Measurements from ENCODE around the gene CIZ1. TPM values are rescaled to one million over a fixed set of nuclear protein-coding genes. Genes with fewer than 3 reads are reported as not detected.
A peak's percentile ranks its signal among the peaks of the same experiment; 100 is the strongest.

Gene CIZ1
- total RNA-seq, 1 experiment from 2014 or later, result 62.7 TPM

GRCh38 chr9:128120741-128121465 lies 70.5 kb downstream of the CIZ1 start:
- no peak overlapping the region for H3K4me3 ChIP-seq (ENCODE audit: low read length)
- H3K9ac ChIP-seq (ENCODE audit: low read length), result no peak overlapping the region
- H3K9me3 ChIP-seq (ENCODE audit: low read length), result no peaks in the 10 kb centered on the region
- H2AFZ ChIP-seq (ENCODE audit: low read length), result no peak overlapping the region
- no peaks in the 10 kb centered on the region for H3K9me2 ChIP-seq (replicated peaks; ENCODE audit: insufficient read depth, low read length)
- no peak overlapping the region for H3K27ac ChIP-seq (ENCODE audit: low read length)
- peaks cover 11% of the 10 kb centered on the region for H3K4me1 ChIP-seq (ENCODE audit: low read length)
- H3K27me3 ChIP-seq (ENCODE audit: low read length), result no peaks in the 10 kb centered on the region
- H4K20me1 ChIP-seq (ENCODE audit: insufficient read depth, low read depth, low read length), result no peaks in the 10 kb centered on the region; the same call in 1 of the 2 replicates
- H3K79me2 ChIP-seq (ENCODE audit: low read length), result peaks cover 15% of the 10 kb centered on the region
- no peak overlapping the region for H3K4me2 ChIP-seq (ENCODE audit: low read depth, low read length, poor library complexity, severe bottlenecking)
- no peak for DNase-seq
- H3K36me3 ChIP-seq (ENCODE audit: insufficient read depth, low read length), result peaks cover 6% of the 10 kb centered on the region; the same call in 1 of the 2 replicates

DNA sequence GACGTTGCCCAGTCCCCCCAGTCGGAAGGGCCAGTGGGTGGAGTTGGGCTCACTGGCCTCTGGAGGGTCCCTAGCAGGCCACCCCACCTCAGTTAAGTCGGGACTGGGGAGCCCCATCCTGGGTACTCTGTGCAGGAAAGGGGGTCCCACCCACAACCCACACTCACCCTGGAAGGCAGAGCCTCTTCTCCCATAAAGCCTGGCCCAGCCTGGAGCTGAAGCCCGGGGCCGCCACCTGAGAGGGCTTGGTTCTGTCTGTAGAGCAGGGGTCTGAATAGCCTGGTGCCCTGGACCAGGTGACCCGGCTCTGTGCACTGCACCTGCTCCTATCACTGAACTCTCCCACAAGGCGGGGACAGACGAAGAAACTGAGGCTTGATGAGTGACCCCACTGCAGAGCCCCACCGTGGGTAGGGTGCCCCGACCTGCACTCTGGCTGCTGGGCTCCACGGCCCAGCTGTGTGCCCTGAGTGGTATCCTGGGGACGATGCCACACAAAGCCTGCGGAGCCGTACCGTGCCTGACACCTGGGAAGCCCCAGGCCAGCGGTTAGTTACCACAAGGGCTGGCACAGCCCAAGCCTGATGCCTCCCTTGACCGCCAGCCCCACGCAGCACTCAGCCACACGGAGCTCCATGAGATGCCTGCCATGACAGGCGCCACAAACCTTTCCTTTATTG lies 71.2 kb downstream of the CIZ1 start:
- peak; percentile 40 for DNase-seq
- H4K20me1 ChIP-seq (ENCODE audit: insufficient read depth, low read depth, low read length), result no peaks in the 10 kb centered on the region; the same call in 1 of the 2 replicates

GRCh38 chr9:128118971-128119665 lies 72.3 kb downstream of the CIZ1 start:
- H3K4me3 ChIP-seq (ENCODE audit: low read length), result no peak overlapping the region
- H4K20me1 ChIP-seq (ENCODE audit: insufficient read depth, low read depth, low read length), result no peaks in the 10 kb centered on the region
- H3K27me3 ChIP-seq (ENCODE audit: low read length), result no peaks in the 10 kb centered on the region
- H3K79me2 ChIP-seq (ENCODE audit: low read length), result no peaks in the 10 kb centered on the region
- no peak overlapping the region for H3K27ac ChIP-seq (ENCODE audit: low read length)
- no peaks in the 10 kb centered on the region for H3K9me2 ChIP-seq (replicated peaks; ENCODE audit: insufficient read depth, low read length)
- H2AFZ ChIP-seq (ENCODE audit: low read length), result no peak overlapping the region
- H3K4me2 ChIP-seq (ENCODE audit: low read depth, low read length, poor library complexity, severe bottlenecking), result no peak overlapping the region
- no peaks in the 10 kb centered on the region for H3K9me3 ChIP-seq (ENCODE audit: low read length)
- H3K4me1 ChIP-seq (ENCODE audit: low read length), result 0 out of 2 replicates have a peak, but pooled peaks cover 2% of the 10 kb centered on the region
- peak; percentile 49 for DNase-seq
- no peak overlapping the region for H3K9ac ChIP-seq (ENCODE audit: low read length)
- peaks cover 8% of the 10 kb centered on the region; the same call in 1 of the 2 replicates for H3K36me3 ChIP-seq (ENCODE audit: insufficient read depth, low read length)

More for the DNA sequence above, 71.2 kb downstream of the CIZ1 start:
- Histone ChIP-seq H3K27me3 (ENCODE audit: low read length) (no peaks in the 10 kb centered on the region), H3K9ac (ENCODE audit: low read length) (no peak overlapping the region), H3K9me2 (replicated peaks; ENCODE audit: insufficient read depth, low read length) (no peaks in the 10 kb centered on the region), H3K9me3 (ENCODE audit: low read length) (no peaks in the 10 kb centered on the region), H3K27ac (ENCODE audit: low read length) (no peak overlapping the region), H3K36me3 (ENCODE audit: insufficient read depth, low read length) (peaks cover 8% of the 10 kb centered on the region; the same call in 1 of the 2 replicates), H2AFZ (ENCODE audit: low read length) (no peak overlapping the region), H3K4me2 (ENCODE audit: low read depth, low read length, poor library complexity, severe bottlenecking) (no peak overlapping the region), H3K4me3 (ENCODE audit: low read length) (no peak overlapping the region), H3K4me1 (ENCODE audit: low read length) (peaks cover 4% of the 10 kb centered on the region), H3K79me2 (ENCODE audit: low read length) (peaks cover 8% of the 10 kb centered on the region)

GRCh38 chr9:128118472-128118857 lies 72.9 kb downstream of the CIZ1 start:
- Histone ChIP-seq H3K9me2 (replicated peaks; ENCODE audit: insufficient read depth, low read length) (no peaks in the 10 kb centered on the region), H4K20me1 (ENCODE audit: insufficient read depth, low read depth, low read length) (no peaks in the 10 kb centered on the region), H3K36me3 (ENCODE audit: insufficient read depth, low read length) (peaks cover 10% of the 10 kb centered on the region), H3K9me3 (ENCODE audit: low read length) (no peaks in the 10 kb centered on the region), H3K27ac (ENCODE audit: low read length) (no peak overlapping the region), H3K79me2 (ENCODE audit: low read length) (no peaks in the 10 kb centered on the region), H3K4me2 (ENCODE audit: low read depth, low read length, poor library complexity, severe bottlenecking) (no peak overlapping the region), H3K27me3 (ENCODE audit: low read length) (no peaks in the 10 kb centered on the region), H2AFZ (ENCODE audit: low read length) (no peak overlapping the region), H3K9ac (ENCODE audit: low read length) (no peak overlapping the region), H3K4me3 (ENCODE audit: low read length) (no peak overlapping the region), H3K4me1 (ENCODE audit: low read length) (0 out of 2 replicates have a peak, but pooled peaks cover 2% of the 10 kb centered on the region)
- DNase-seq, result no peak

DNA sequence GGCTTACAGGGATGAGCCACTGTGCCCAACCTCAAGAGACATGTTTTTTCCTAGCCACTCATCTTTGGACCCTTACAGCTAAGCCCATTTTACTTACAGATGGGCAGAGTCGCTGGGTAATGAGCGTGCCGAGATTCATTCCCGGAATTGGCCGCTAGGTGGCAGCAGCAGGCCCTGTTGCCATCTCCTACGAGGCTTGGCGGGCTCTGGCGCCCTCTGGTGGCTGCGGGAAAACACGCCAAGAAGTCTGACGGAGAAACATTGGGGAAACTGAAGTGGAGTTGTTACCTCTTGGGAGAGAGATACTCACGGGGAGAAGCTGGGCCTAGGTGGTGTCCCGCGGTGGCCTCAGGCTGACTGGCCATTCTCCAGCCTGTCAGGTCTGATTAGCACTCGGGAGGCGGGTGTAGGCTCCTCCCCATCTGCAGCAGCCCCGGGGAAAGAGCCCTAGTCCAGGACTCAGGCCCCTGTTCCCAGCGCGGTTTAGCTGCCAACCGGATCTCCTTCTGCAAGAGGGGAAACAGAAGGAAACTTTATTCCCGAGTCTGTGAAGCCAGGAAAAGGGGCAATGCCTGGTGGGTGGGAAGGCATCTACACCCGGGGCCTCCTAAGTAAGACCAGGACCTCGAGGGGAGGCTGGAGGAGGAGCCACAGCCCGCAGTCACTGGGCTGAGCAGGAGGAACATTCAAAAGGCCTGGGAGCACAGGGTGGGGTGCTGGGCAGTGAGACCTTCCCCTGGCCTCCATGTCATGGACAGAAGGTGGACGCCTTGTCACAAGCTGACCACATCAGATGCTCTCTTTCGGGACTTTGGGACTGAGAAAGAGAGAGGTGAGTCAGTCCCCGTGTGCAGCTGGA lies 73.5 kb downstream of the CIZ1 start:
- Histone ChIP-seq H3K9me3 (ENCODE audit: low read length) (no peaks in the 10 kb centered on the region), H3K9me2 (replicated peaks; ENCODE audit: insufficient read depth, low read length) (no peaks in the 10 kb centered on the region), H3K27me3 (ENCODE audit: low read length) (no peaks in the 10 kb centered on the region), H3K4me2 (ENCODE audit: low read depth, low read length, poor library complexity, severe bottlenecking) (no peak overlapping the region), H3K79me2 (ENCODE audit: low read length) (no peaks in the 10 kb centered on the region), H3K27ac (ENCODE audit: low read length) (no peak overlapping the region), H3K9ac (ENCODE audit: low read length) (no peak overlapping the region), H2AFZ (ENCODE audit: low read length) (no peak overlapping the region), H3K4me1 (ENCODE audit: low read length) (0 out of 2 replicates have a peak, but pooled peaks cover 2% of the 10 kb centered on the region), H4K20me1 (ENCODE audit: insufficient read depth, low read depth, low read length) (no peaks in the 10 kb centered on the region), H3K4me3 (ENCODE audit: low read length) (no peak overlapping the region), H3K36me3 (ENCODE audit: insufficient read depth, low read length) (peaks cover 13% of the 10 kb centered on the region)
- peak; percentile 98 for DNase-seq

DNA sequence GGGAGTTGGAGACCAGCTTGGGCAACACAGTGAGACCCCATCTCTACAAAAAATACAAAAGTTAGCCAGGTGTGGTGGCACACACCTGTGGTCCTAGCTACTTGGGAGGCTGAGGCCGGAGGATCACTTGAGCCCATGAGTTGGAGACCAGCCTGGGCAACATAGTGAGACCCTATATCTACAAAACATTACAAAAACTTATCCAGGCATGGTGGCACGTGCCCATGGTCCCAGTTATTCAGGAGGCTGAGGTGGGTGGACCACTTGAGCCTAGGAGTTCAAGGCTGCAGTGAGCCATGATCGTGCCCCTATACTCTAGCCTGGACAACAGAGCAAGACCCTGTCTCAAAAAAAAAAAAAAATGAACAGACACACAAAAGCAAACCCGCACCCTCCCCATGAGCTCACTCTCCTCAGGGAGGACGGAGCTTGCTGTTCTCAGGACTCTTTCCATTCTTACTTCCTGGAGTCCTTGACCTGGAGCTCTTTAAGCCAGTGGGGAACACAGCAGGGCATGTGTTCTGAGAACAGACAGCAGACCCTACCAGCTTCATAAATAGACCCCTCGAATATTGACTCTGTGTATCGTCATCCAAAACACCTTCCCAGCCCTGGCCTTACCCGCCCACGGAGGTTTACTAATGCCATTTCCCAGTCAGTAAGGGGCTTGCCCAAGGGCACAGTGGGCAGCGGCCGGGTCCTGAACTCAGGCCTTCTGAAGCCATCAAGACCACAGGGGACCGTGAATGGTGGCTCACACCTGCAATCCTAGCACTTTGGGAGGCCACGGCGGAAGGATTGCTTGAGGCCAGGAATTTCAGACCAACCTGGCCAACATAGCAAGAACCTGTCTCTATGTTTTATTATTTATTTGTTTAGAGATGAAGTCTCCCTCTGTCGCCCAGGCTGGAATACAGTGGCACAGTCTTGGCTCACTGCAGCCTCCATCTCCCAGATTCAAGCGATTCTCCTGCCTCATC lies 75.0 kb downstream of the CIZ1 start:
- H3K79me2 ChIP-seq (ENCODE audit: low read length), result no peaks in the 10 kb centered on the region
- no peak overlapping the region for H3K4me2 ChIP-seq (ENCODE audit: low read depth, low read length, poor library complexity, severe bottlenecking)
- H4K20me1 ChIP-seq (ENCODE audit: insufficient read depth, low read depth, low read length), result no peaks in the 10 kb centered on the region
- H3K4me1 ChIP-seq (ENCODE audit: low read length), result 0 out of 2 replicates have a peak, but pooled peaks cover 2% of the 10 kb centered on the region
- H3K4me3 ChIP-seq (ENCODE audit: low read length), result no peak overlapping the region
- H3K27ac ChIP-seq (ENCODE audit: low read length), result no peak overlapping the region
- no peak overlapping the region for H2AFZ ChIP-seq (ENCODE audit: low read length)
- H3K36me3 ChIP-seq (ENCODE audit: insufficient read depth, low read length), result peaks cover 13% of the 10 kb centered on the region
- no peak overlapping the region for H3K9ac ChIP-seq (ENCODE audit: low read length)
- H3K27me3 ChIP-seq (ENCODE audit: low read length), result no peaks in the 10 kb centered on the region
- H3K9me2 ChIP-seq (replicated peaks; ENCODE audit: insufficient read depth, low read length), result no peaks in the 10 kb centered on the region
- DNase-seq, result no peak
- no peaks in the 10 kb centered on the region for H3K9me3 ChIP-seq (ENCODE audit: low read length)
